Measurements from ENCODE around the gene EML4. TPM values are rescaled to one million over a fixed set of nuclear protein-coding genes. Genes with fewer than 3 reads are reported as not detected.

The EML4 gene
- total RNA-seq, 1 donor from 2014 or later = 167 TPM

GRCh38 chr2:42324244-42324643 lies 155.1 kb downstream of the EML4 start:
- TF ChIP-seq EZH2 (IDR thresholded peaks at IDR 0.05) = no peak
- TF ChIP-seq EZH2phosphoT487 (IDR thresholded peaks at IDR 0.05) = no peak
- TF ChIP-seq CTCF (IDR thresholded peaks at IDR 0.05) = no peak
- peaks cover 18% of the 10 kb centered on the region for H3K36me3 ChIP-seq
- no peak overlapping the region for H3K27ac Mint-ChIP-seq

GRCh38 chr2:42324949-42325348 lies 155.8 kb downstream of the EML4 start:
- Mint-ChIP-seq H3K27ac (no peak overlapping the region), H3K36me3 (peaks cover 7% of the 10 kb centered on the region), H3K4me3 (no peak overlapping the region), H3K27me3 (ENCODE audit: insufficient read depth, low read depth) (no peaks in the 10 kb centered on the region), H3K9me3 (no peaks in the 10 kb centered on the region), H3K4me1 (no peaks in the 10 kb centered on the region)
- no peak for DNase-seq (ENCODE audit: low spot score)
- Histone ChIP-seq H3F3A (ENCODE audit: low read depth) (peaks cover 11% of the 10 kb centered on the region), H3K4me2 (no peak overlapping the region), H3K4me1 (no peaks in the 10 kb centered on the region), H3K36me3 (peaks cover 13% of the 10 kb centered on the region), H4K20me1 (ENCODE audit: low read depth) (no peaks in the 10 kb centered on the region), H3K27me3 (no peaks in the 10 kb centered on the region), H3K9me3 (ENCODE audit: low read depth) (no peaks in the 10 kb centered on the region), H3K9ac (no peak overlapping the region), H3K27ac (no peak overlapping the region), H3K79me2 (ENCODE audit: low read depth) (no peaks in the 10 kb centered on the region), H2AFZ (replicated peaks) (no peak overlapping the region), H3K4me3 (no peak overlapping the region)
- TF ChIP-seq EZH2phosphoT487 (IDR thresholded peaks at IDR 0.05) = no peak
- TF ChIP-seq CTCF (IDR thresholded peaks at IDR 0.05) = no peak
- TF ChIP-seq EZH2 (IDR thresholded peaks at IDR 0.05) = no peak

More at GRCh38 chr2:42324244-42324643, 155.1 kb downstream of the EML4 start:
- peaks cover 7% of the 10 kb centered on the region for H3K36me3 Mint-ChIP-seq
- H3K9me3 Mint-ChIP-seq = no peaks in the 10 kb centered on the region
- H3K27me3 Mint-ChIP-seq (ENCODE audit: insufficient read depth, low read depth) = no peaks in the 10 kb centered on the region
- Histone ChIP-seq H3K27me3 (no peaks in the 10 kb centered on the region), H3K4me3 (no peak overlapping the region), H3K4me2 (no peak overlapping the region), H3K4me1 (no peaks in the 10 kb centered on the region), H4K20me1 (ENCODE audit: low read depth) (no peaks in the 10 kb centered on the region), H3K9me3 (ENCODE audit: low read depth) (no peaks in the 10 kb centered on the region), H3K9ac (no peak overlapping the region), H3F3A (ENCODE audit: low read depth) (peaks cover 11% of the 10 kb centered on the region), H2AFZ (replicated peaks) (no peak overlapping the region), H3K79me2 (ENCODE audit: low read depth) (no peaks in the 10 kb centered on the region), H3K27ac (no peak overlapping the region)
- H3K4me1 Mint-ChIP-seq = no peaks in the 10 kb centered on the region
- no peak overlapping the region for H3K4me3 Mint-ChIP-seq
- no peak for DNase-seq (ENCODE audit: low spot score)

GRCh38 chr2:42325609-42326008 lies 156.5 kb downstream of the EML4 start:
- no peak overlapping the region for H2AFZ ChIP-seq (replicated peaks)
- H3K9me3 ChIP-seq (ENCODE audit: low read depth) = no peaks in the 10 kb centered on the region
- no peak for DNase-seq (ENCODE audit: low spot score)
- Mint-ChIP-seq H3K4me1 (no peaks in the 10 kb centered on the region), H3K4me3 (no peak overlapping the region), H3K27me3 (ENCODE audit: insufficient read depth, low read depth) (no peaks in the 10 kb centered on the region), H3K27ac (no peak overlapping the region), H3K36me3 (peaks cover 5% of the 10 kb centered on the region), H3K9me3 (no peaks in the 10 kb centered on the region)
- H3K4me2 ChIP-seq = no peak overlapping the region
- no peaks in the 10 kb centered on the region for H3K79me2 ChIP-seq (ENCODE audit: low read depth)
- peaks cover 6% of the 10 kb centered on the region for H3K36me3 ChIP-seq
- no peaks in the 10 kb centered on the region for H3K27me3 ChIP-seq
- TF ChIP-seq EZH2 (IDR thresholded peaks at IDR 0.05) = no peak
- TF ChIP-seq EZH2phosphoT487 (IDR thresholded peaks at IDR 0.05) = no peak
- TF ChIP-seq CTCF (IDR thresholded peaks at IDR 0.05) = no peak
- no peak overlapping the region for H3K27ac ChIP-seq
- no peaks in the 10 kb centered on the region for H3K4me1 ChIP-seq
- peaks cover 11% of the 10 kb centered on the region for H3F3A ChIP-seq (ENCODE audit: low read depth)
- no peaks in the 10 kb centered on the region for H4K20me1 ChIP-seq (ENCODE audit: low read depth)
- H3K4me3 ChIP-seq = no peak overlapping the region
- H3K9ac ChIP-seq = no peak overlapping the region

Data from neural progenitor cell (in vitro differentiated cells).